Gastroesophageal sphincter (tissue), 4 donors: ENCODE measurements around the gene DLX3. TPM values are rescaled to one million over a fixed set of nuclear protein-coding genes. Genes with fewer than 3 reads are reported as not detected.

Source experiments
- ATAC-seq: fragments of 150-250 bp; one replicate; pipeline ENCODE4 v1.9.1; 2016; ENCODE audit warnings: mild to moderate bottlenecking, moderate library complexity
- H3K27ac ChIP-seq, 4 donors: fragments of 200-600 bp; sonication (generic) in 3 of 4; 1 replicate in 3 of 4; 2 replicates in 1 of 4; pipeline ENCODE4 v1.5.1; 2016 to 2019
- H3K27me3 ChIP-seq: fragments of 200-600 bp; sonication (generic); one replicate; pipeline ENCODE4 v1.5.1; 2019
- H3K36me3 ChIP-seq, 2 donors: fragments of 200-600 bp; sonication (generic); one replicate each; pipeline ENCODE4 v1.5.1; 2019; ENCODE audit warnings: control low read depth in 1 of 2
- H3K4me1 ChIP-seq, 3 donors: fragments of 200-600 bp; sonication (generic); 1 replicate in 2 of 3; 2 replicates in 1 of 3; pipeline ENCODE4 v1.5.1; 2016 to 2019; ENCODE audit warnings: control low read depth in 2 of 3
- H3K4me3 ChIP-seq, 2 donors: fragments of 200-600 bp; sonication (generic); one replicate each; pipeline ENCODE4 v1.5.1; 2019; ENCODE audit warnings: mild to moderate bottlenecking in 1 of 2, moderate library complexity in 1 of 2
- H3K9me3 ChIP-seq, 3 donors: fragments of 200-600 bp; sonication (generic); one replicate each; pipeline ENCODE4 v1.5.1; 2017 to 2019; ENCODE audit warnings: control low read depth in 2 of 3
- CTCF ChIP-seq, 4 experiments: fragments of 200-600 bp in 2 of 4; fragments of 450-650 bp in 2 of 4; sonication (generic) in 1 of 4; IDR thresholded peaks; one replicate each; pipeline ENCODE4 v1.5.1; 2017 to 2019; ENCODE audit warnings: antibody characterized with exemption in 4 of 4, mild to moderate bottlenecking in 2 of 4, moderate library complexity in 2 of 4
- EP300 ChIP-seq: sonication (generic); formaldehyde crosslinking; IDR thresholded peaks from one replicate; pipeline ENCODE4 v1.6.1; 2017; ENCODE audit warnings: antibody characterized with exemption, mild to moderate bottlenecking
- POLR2A ChIP-seq, 2 donors: fragments of 450-650 bp; IDR thresholded peaks; one replicate each; pipeline ENCODE4 v1.6.1; 2017; ENCODE audit warnings: antibody characterized with exemption in 2 of 2, mild to moderate bottlenecking in 2 of 2, moderate library complexity in 1 of 2
- POLR2AphosphoS5 ChIP-seq: sonication (generic); formaldehyde crosslinking; IDR thresholded peaks from one replicate; pipeline ENCODE4 v1.6.1; 2017; ENCODE audit warnings: antibody characterized with exemption
- WGBS, 2 donors: methylation state at CpG; one replicate each; pipeline ENCODE4 v1.1.5; 2018; ENCODE audit warnings: low coverage in 1 of 2; 5-methylcytosine and 5-hydroxymethylcytosine counted together
- total RNA-seq, 4 donors: library from RNA; depleted of rRNA; stranded (reverse); fragments of >200 nt; gene quantifications; one replicate each; pipeline ENCODE4 v1.1.0, GENCODE V29; 2016

Gene DLX3
- total RNA-seq, 4 donors from 2014 or later, result not detected

- ATAC-seq, result no peak
- 100% methylated on average over 1 of the region's 2 CpGs; no CpG with 5 or more reads in 1 of the 2 donors for WGBS, 2 donors
- TF ChIP-seq CTCF (IDR thresholded peaks at IDR 0.05) (no peak), POLR2AphosphoS5 (no peak), EP300 (no peak), POLR2A (IDR thresholded peaks at IDR 0.05) (no peak)
- Histone ChIP-seq H3K36me3 (no peaks in the 10 kb centered on the region), H3K27ac (no peak overlapping the region), H3K4me1 (peaks cover 0 to 13% (median 0%) of the 10 kb centered on the region in 3 donors), H3K27me3 (peaks cover 92% of the 10 kb centered on the region), H3K4me3 (no peak overlapping the region), H3K9me3 (no peaks in the 10 kb centered on the region)
Measured at GRCh38 chr17:49984776-49985175, 10.2 kb downstream of the DLX3 start.

- Histone ChIP-seq H3K27ac (no peak overlapping the region), H3K27me3 (peaks cover 92% of the 10 kb centered on the region), H3K36me3 (no peaks in the 10 kb centered on the region), H3K9me3 (no peaks in the 10 kb centered on the region), H3K4me1 (peaks cover 0 to 13% (median 0%) of the 10 kb centered on the region in 3 donors), H3K4me3 (no peak overlapping the region)
- whole genome bisulfite sequencing, 2 donors, result no CpG with 5 or more reads among the region's 3 CpGs
- ATAC-seq, result no peak
- TF ChIP-seq EP300 (no peak), CTCF (IDR thresholded peaks at IDR 0.05) (no peak), POLR2A (IDR thresholded peaks at IDR 0.05) (no peak), POLR2AphosphoS5 (no peak)
Measured at GRCh38 chr17:49984283-49984682, 10.7 kb downstream of the DLX3 start.

- WGBS, 2 donors, result 63 to 88% methylated on average over 1 of the region's 7 CpGs
- TF ChIP-seq CTCF (IDR thresholded peaks at IDR 0.05), result no peak
- no peak for TF ChIP-seq POLR2AphosphoS5
- no peak for TF ChIP-seq EP300
- no peak for TF ChIP-seq POLR2A (IDR thresholded peaks at IDR 0.05)
- Histone ChIP-seq H3K9me3 (no peaks in the 10 kb centered on the region), H3K27ac (no peak overlapping the region), H3K4me1 (no peaks in the 10 kb centered on the region), H3K27me3 (peaks cover 92% of the 10 kb centered on the region), H3K4me3 (no peak overlapping the region), H3K36me3 (no peaks in the 10 kb centered on the region)
- ATAC-seq, result no peak
Measured at GRCh38 chr17:49980703-49981197, 14.3 kb downstream of the DLX3 start.

- Histone ChIP-seq H3K36me3 (no peaks in the 10 kb centered on the region), H3K27ac (no peak overlapping the region), H3K4me3 (no peak overlapping the region), H3K27me3 (peaks cover 93% of the 10 kb centered on the region), H3K4me1 (no peaks in the 10 kb centered on the region), H3K9me3 (no peaks in the 10 kb centered on the region)
- TF ChIP-seq EP300, result no peak
- no peak for TF ChIP-seq CTCF (IDR thresholded peaks at IDR 0.05)
- no peak for TF ChIP-seq POLR2A (IDR thresholded peaks at IDR 0.05)
- no peak for TF ChIP-seq POLR2AphosphoS5
- ATAC-seq, result no peak
- WGBS, 2 donors, result 89 to 90% methylated on average over 1 of the region's 4 CpGs
Measured at GRCh38 chr17:49979748-49980479, 15.1 kb downstream of the DLX3 start.

GRCh38 chr17:49978501-49978900 lies 16.5 kb downstream of the DLX3 start:
- Histone ChIP-seq H3K9me3 (no peaks in the 10 kb centered on the region), H3K4me3 (no peak overlapping the region), H3K4me1 (no peaks in the 10 kb centered on the region), H3K27ac (no peak overlapping the region), H3K36me3 (no peaks in the 10 kb centered on the region), H3K27me3 (peaks cover 93% of the 10 kb centered on the region)
- TF ChIP-seq POLR2AphosphoS5, result no peak
- no peak for ATAC-seq
- 40 to 90% methylated on average over 4 to 6 of the region's 13 CpGs for WGBS, 2 donors
